ENCODE data around the gene PSMG4.

PSMG4 gene

DNA sequence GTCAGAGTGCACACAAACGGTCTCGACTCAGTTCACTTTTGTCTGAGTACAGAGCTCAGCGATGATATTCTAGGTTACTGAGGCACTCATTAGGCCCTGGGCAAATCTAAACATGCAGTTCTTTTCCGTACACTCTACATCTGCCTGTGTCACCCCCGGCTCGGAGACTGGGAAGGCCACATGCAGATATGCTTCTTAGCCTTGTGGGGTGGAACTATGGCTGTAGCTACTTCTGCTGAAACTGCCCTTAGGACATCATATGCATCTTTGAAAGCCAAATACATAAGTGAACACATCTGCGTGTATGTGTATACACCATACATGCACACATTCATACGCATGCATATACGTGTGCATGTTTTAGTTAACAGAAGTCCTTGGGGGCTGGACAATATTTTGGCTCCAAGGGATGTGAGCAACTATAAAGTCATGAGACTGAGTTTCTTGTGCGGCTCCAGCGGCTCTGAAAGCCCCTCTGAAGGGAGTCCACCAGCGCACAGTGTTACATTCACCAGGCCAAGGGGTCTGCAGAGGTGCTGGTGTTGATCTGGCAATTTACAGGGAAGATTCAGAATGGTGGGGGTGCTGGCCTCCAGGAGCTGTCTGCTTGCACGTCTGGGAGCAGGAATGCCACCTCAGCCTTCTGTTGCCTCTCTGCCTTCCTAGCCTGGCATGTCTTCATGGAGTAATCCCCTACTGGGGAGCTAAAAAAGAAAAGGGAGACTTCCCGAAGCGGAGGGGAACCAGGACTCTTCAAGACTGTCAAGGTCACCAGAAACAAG lies 31.6 kb downstream of the PSMG4 start:
- Mint-ChIP-seq H3K4me3 (no peak overlapping the region), H3K4me1 (peaks cover 7 to 9% of the 10 kb centered on the region in 2 donors), H3K9me3 (no peaks in the 10 kb centered on the region), H3K27me3 (peaks cover 5 to 9% of the 10 kb centered on the region in 2 donors), H3K27ac (no peak overlapping the region), H3K36me3 (peaks cover 0 to 5% of the 10 kb centered on the region in 2 donors)
- DNase-seq (no peak), ATAC-seq (replicated peaks) (no peak)

DNA sequence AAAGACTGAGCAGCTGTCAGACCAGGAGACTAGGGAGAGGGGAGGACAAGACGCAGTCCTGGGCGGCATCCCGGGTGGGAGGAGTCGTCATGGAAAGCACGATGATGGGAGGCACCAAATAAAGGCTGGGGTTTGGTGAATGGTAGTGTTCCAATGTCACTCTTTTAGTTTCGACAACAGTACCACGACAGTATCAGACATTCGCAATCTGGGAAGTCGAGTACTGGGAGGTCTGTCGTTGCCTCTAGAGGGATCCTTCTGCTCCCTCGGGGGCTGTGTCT lies 32.1 kb downstream of the PSMG4 start:
- Mint-ChIP-seq H3K4me3 (no peak overlapping the region), H3K9me3 (no peaks in the 10 kb centered on the region), H3K27ac (no peak overlapping the region), H3K36me3 (peaks cover 0 to 3% of the 10 kb centered on the region in 2 donors), H3K27me3 (peaks cover 5 to 13% of the 10 kb centered on the region in 2 donors), H3K4me1 (peaks cover 7 to 9% of the 10 kb centered on the region in 2 donors)
- no peak for ATAC-seq (replicated peaks)
- DNase-seq: no peak

DNA sequence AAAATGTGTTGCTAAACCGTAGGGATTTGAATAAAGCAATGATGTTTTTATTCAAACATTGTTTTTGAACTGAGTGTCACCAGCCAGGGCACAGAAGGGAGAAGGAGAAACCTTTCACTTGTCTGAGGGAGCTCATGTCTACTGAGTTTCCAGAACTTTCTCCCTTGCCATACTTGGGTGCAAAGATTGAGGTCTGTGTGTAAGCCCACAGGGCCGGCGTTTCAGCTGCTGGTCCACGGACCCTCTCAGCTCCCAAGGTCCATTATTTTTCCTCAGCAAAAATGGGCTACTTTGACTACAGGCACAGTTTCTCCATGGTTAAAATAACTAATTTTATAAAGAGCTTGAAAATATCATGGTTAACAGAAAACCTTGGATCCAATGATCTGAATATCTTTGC lies 32.6 kb downstream of the PSMG4 start:
- no peak for ATAC-seq (replicated peaks)
- no peak for DNase-seq
- Mint-ChIP-seq H3K36me3 (peaks cover 0 to 3% of the 10 kb centered on the region in 2 donors), H3K4me3 (no peak overlapping the region), H3K9me3 (no peaks in the 10 kb centered on the region), H3K27me3 (peaks cover 5 to 13% of the 10 kb centered on the region in 2 donors), H3K27ac (no peak overlapping the region), H3K4me1 (peaks cover 7 to 9% of the 10 kb centered on the region in 2 donors)

DNA sequence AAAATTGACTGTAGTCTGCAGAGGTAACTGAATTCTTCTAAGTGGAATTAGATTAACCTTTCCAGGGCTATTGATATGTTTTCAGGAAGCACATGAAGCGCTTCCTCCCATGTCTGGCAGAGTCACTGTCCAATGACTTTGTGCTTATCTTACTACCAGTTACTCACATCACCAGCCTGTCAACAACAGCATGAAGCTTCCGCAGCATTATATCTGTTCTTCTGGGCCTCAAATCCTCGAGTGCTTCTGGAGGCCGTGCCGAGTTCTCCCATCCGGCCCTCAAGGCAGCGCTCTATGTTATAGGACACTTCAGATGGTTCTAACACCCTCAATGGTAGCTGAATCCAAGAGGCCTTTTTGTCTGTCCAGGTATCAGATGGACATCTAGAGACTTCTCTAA lies 33.2 kb downstream of the PSMG4 start:
- no peak overlapping the region for H3K4me3 Mint-ChIP-seq
- no peaks in the 10 kb centered on the region for H3K9me3 Mint-ChIP-seq
- peaks cover 10 to 13% of the 10 kb centered on the region in 2 donors for H3K27me3 Mint-ChIP-seq
- H3K27ac Mint-ChIP-seq: no peak overlapping the region
- peaks cover 7 to 9% of the 10 kb centered on the region in 2 donors for H3K4me1 Mint-ChIP-seq
- H3K36me3 Mint-ChIP-seq: peaks cover 0 to under 1% of the 10 kb centered on the region in 2 donors
- ATAC-seq (replicated peaks) (no peak), DNase-seq (no peak)

GRCh38 chr6:3292431-3293197 lies 33.9 kb downstream of the PSMG4 start:
- Mint-ChIP-seq H3K9me3 (no peaks in the 10 kb centered on the region), H3K36me3 (no peaks in the 10 kb centered on the region), H3K27ac (no peak overlapping the region), H3K4me3 (no peak overlapping the region), H3K4me1 (peaks cover 7 to 9% of the 10 kb centered on the region in 2 donors), H3K27me3 (peaks cover 12 to 13% of the 10 kb centered on the region in 2 donors)
- DNase-seq: no peak
- no peak for ATAC-seq (replicated peaks)

DNA sequence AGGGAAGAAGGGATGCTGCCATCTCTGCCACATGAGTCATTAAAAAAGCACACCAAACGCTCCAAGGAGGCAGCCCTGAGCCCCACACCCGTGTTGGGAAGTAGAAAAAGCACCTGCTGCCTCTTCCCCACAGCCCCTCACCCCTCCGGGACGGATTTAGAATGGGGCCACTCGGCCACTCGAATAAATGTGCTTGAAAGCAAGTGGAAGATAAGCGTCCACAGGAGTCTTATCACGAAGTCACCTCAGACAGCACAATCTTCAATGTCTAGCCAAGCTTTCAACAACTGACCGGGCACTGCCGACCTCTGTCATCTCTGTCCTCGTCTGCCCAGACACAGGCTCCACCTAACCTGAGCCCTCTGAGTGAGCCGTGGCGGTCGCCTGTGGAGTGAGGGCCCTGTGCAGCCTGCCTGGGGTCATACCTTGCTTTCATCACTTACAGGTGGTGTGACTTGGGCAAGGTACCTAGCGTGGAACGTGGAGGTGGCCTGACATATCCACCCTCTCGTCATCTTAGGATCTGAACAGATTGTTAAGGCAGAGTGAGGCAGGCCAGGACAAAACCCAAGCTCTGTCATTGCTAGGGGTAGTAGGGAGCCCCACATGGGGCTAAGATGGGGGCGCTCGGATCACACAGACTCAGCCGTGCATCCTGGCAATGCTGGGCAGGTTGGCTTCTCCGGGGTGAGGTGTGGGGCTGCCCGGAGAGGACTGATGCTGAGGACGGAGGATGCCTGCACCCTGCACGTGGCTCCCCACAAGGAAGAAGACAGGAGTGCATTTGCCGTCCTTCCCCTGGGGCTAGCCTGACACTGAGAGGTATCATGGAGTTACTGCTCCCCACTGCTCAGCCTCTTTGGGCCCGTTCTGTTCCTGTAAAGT lies 34.8 kb downstream of the PSMG4 start:
- ATAC-seq (replicated peaks) (no peak), DNase-seq (no peak)
- no peaks in the 10 kb centered on the region for H3K36me3 Mint-ChIP-seq
- H3K27me3 Mint-ChIP-seq: peaks cover 13 to 21% of the 10 kb centered on the region in 2 donors
- H3K9me3 Mint-ChIP-seq: no peaks in the 10 kb centered on the region
- H3K4me3 Mint-ChIP-seq: no peak overlapping the region
- peaks cover 6 to 7% of the 10 kb centered on the region in 2 donors for H3K4me1 Mint-ChIP-seq
- no peak overlapping the region for H3K27ac Mint-ChIP-seq

DNA sequence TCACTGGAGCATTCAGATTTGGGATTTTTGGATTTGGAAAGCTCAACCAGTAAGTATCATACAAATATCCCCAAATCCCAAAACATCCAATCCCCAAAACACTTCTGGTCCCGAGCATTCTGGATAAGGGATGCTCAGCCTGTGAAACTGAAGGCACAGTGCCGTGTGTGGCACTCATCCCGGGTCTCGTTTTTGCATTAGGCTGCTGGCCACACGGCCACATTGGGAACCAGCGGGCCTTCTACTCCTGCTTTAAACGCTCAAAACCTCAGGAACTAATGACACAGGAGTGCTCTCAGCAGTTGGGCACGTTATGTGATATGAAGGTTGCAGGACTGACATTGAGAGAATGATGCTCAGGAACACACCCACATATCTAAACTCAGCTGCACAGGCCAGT lies 35.6 kb downstream of the PSMG4 start:
- no peak overlapping the region for H3K4me3 Mint-ChIP-seq
- DNase-seq (no peak), ATAC-seq (replicated peaks) (no peak)
- H3K27me3 Mint-ChIP-seq: peaks cover 13 to 21% of the 10 kb centered on the region in 2 donors
- H3K27ac Mint-ChIP-seq: no peak overlapping the region
- H3K4me1 Mint-ChIP-seq: peaks cover 6 to 7% of the 10 kb centered on the region in 2 donors
- H3K36me3 Mint-ChIP-seq: no peaks in the 10 kb centered on the region
- H3K9me3 Mint-ChIP-seq: no peaks in the 10 kb centered on the region

DNA sequence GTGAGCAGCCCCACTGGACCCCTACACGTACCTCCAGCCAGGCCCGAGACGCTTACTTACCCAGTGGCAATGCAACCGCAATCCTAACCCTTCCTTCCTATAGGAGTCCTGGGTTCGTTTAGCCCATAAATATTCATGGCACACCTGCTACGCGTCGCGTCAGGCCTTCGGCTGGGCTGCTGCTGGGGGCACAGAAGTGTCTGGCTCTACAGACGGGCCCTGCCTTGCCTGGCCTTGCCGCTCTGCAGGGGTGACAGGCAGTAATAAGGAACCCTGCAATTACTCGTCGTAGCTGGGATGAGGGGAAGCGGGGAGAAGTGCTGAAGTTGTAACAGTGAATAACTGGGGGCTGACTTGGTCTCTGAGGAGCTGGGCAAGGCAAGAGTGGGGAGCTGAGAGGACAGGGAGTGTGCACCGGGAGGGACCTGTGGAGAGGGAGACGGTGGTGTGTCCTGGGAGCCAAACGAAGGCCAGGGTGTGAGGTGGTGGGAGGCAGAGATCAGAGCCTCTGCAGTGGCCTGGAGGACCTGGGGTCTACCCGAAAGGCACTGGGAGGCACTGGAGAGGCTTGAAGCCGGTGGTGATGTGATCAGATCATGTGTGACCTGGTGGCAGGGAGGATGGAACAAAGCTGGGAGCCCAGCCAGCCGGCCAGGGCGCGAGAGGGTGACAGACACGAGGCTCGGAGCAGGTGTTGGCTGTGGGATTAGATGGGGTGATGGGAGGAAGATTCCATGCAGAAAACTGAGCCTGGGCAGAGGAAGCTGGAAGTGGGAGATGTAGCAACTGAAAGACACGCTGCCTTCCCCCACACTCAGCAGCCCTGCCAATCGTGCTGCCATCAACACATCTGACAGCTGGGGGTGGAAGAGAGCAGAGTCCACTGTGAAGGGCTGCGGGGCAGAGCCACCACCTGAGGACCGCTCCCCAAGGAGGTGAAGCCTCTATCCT lies 36.4 kb downstream of the PSMG4 start:
- DNase-seq: no peak

GRCh38 chr6:3296078-3296477 lies 37.3 kb downstream of the PSMG4 start:
- no peak overlapping the region for H3K4me3 Mint-ChIP-seq
- peaks cover 20 to 21% of the 10 kb centered on the region in 2 donors for H3K27me3 Mint-ChIP-seq
- ATAC-seq (replicated peaks) (no peak), DNase-seq (no peak)
- no peaks in the 10 kb centered on the region for H3K9me3 Mint-ChIP-seq
- H3K27ac Mint-ChIP-seq: no peak overlapping the region
- no peaks in the 10 kb centered on the region for H3K36me3 Mint-ChIP-seq
- peaks cover 0 to 2% of the 10 kb centered on the region in 2 donors for H3K4me1 Mint-ChIP-seq

More for the DNA sequence above, 36.4 kb downstream of the PSMG4 start:
- H3K9me3 Mint-ChIP-seq: no peaks in the 10 kb centered on the region
- no peaks in the 10 kb centered on the region for H3K36me3 Mint-ChIP-seq
- peaks cover 16 to 21% of the 10 kb centered on the region in 2 donors for H3K27me3 Mint-ChIP-seq
- peak overlapping the region; percentile 75 for H3K27ac Mint-ChIP-seq
- H3K4me1 Mint-ChIP-seq: peaks cover 0 to 2% of the 10 kb centered on the region in 2 donors
- no peak for ATAC-seq (replicated peaks)
- no peak overlapping the region for H3K4me3 Mint-ChIP-seq

- H3K36me3 Mint-ChIP-seq: no peaks in the 10 kb centered on the region
- ATAC-seq (replicated peaks): no peak
- no peak overlapping the region for H3K4me3 Mint-ChIP-seq
- peaks cover 20 to 21% of the 10 kb centered on the region in 2 donors for H3K27me3 Mint-ChIP-seq
- H3K27ac Mint-ChIP-seq: no peak overlapping the region
- H3K4me1 Mint-ChIP-seq: peaks cover 0 to 2% of the 10 kb centered on the region in 2 donors
- DNase-seq: no peak
- H3K9me3 Mint-ChIP-seq: no peaks in the 10 kb centered on the region
Measured at GRCh38 chr6:3296537-3296936, 37.8 kb downstream of the PSMG4 start.

- H3K4me1 Mint-ChIP-seq: peaks cover 0 to 2% of the 10 kb centered on the region in 2 donors
- H3K27ac Mint-ChIP-seq: no peak overlapping the region
- no peaks in the 10 kb centered on the region for H3K36me3 Mint-ChIP-seq
- H3K4me3 Mint-ChIP-seq: no peak overlapping the region
- H3K9me3 Mint-ChIP-seq: peaks cover 0 to under 1% of the 10 kb centered on the region in 2 donors
- DNase-seq: no peak
- peaks cover 20 to 22% of the 10 kb centered on the region in 2 donors for H3K27me3 Mint-ChIP-seq
- no peak for ATAC-seq (replicated peaks)
Measured at GRCh38 chr6:3297006-3297405, 38.3 kb downstream of the PSMG4 start.

- Mint-ChIP-seq H3K36me3 (peaks cover 0 to 2% of the 10 kb centered on the region in 2 donors), H3K27ac (no peak overlapping the region), H3K4me3 (no peak overlapping the region), H3K9me3 (peaks cover 0 to 9% of the 10 kb centered on the region in 2 donors), H3K27me3 (peaks cover 20 to 31% of the 10 kb centered on the region in 2 donors), H3K4me1 (peaks cover 0 to 2% of the 10 kb centered on the region in 2 donors)
- ATAC-seq (replicated peaks): no peak
- DNase-seq: no peak
Measured at GRCh38 chr6:3297909-3298308, 39.2 kb downstream of the PSMG4 start.

GRCh38 chr6:3299221-3299620 lies 40.5 kb downstream of the PSMG4 start:
- Mint-ChIP-seq H3K27ac (no peak overlapping the region), H3K4me3 (no peak overlapping the region), H3K4me1 (peaks cover 0 to 2% of the 10 kb centered on the region in 2 donors), H3K9me3 (peaks cover 2 to 16% of the 10 kb centered on the region in 2 donors), H3K36me3 (peaks cover 2 to 4% of the 10 kb centered on the region in 2 donors), H3K27me3 (peaks cover 20 to 40% of the 10 kb centered on the region in 2 donors)
- no peak for DNase-seq
- ATAC-seq (replicated peaks): no peak
